SIG-M5 treated with dmso at 0.1 percent for 504 hours (cell line): ENCODE data around the gene NSD1.
A peak's percentile ranks its signal among the peaks of the same experiment; 100 is the strongest.

Experiments used
- DNase-seq: peaks from one replicate; lab custom pipeline; 2025; ENCODE audit not compliant: unreplicated experiment; lab: John Stamatoyannopoulos, UW

NSD1 gene

GRCh38 chr5:177133096-177133852 lies at the start of gene NSD1:
Gene NSD1 (plus strand): TSS chr5:177133773. CDS start chr5:177135104, 1,331 bp downstream.
- peak; percentile 60 for DNase-seq

- DNase-seq = no peak
Measured at GRCh38 chr5:177084175-177084574, 49.4 kb upstream of the NSD1 start.

- no peak for DNase-seq
Measured at GRCh38 chr5:177085985-177086653, 47.5 kb upstream of the NSD1 start.

GRCh38 chr5:177086654-177087397 lies 46.7 kb upstream of the NSD1 start, which contains the start of gene FGFR4:
Gene FGFR4 (plus strand): TSS chr5:177086915. CDS start chr5:177089603, 2,688 bp downstream.
- DNase-seq = peak; percentile 77

- DNase-seq = no peak
Measured at GRCh38 chr5:177087398-177088005, 46.1 kb upstream of the NSD1 start.

- no peak for DNase-seq
Measured at GRCh38 chr5:177089127-177089526, 44.4 kb upstream of the NSD1 start.

- DNase-seq = no peak
Measured at GRCh38 chr5:177089825-177090641, 43.5 kb upstream of the NSD1 start.

GRCh38 chr5:177090813-177091212 lies 42.8 kb upstream of the NSD1 start:
- no peak for DNase-seq

- DNase-seq = no peak
Measured at GRCh38 chr5:177091232-177091631, 42.3 kb upstream of the NSD1 start.

GRCh38 chr5:177092178-177093081 lies 41.1 kb upstream of the NSD1 start:
- DNase-seq = no peak

- DNase-seq = no peak
Measured at GRCh38 chr5:177093082-177093712, 40.4 kb upstream of the NSD1 start.

- no peak for DNase-seq
Measured at GRCh38 chr5:177093803-177094202, 39.8 kb upstream of the NSD1 start.

- DNase-seq = no peak
Measured at GRCh38 chr5:177094224-177095087, 39.1 kb upstream of the NSD1 start.

GRCh38 chr5:177095088-177095669 lies 38.4 kb upstream of the NSD1 start:
- DNase-seq = no peak

GRCh38 chr5:177096162-177097015 lies 37.2 kb upstream of the NSD1 start:
- DNase-seq = no peak
